Aortic smooth muscle cell (primary cell): Measurements from ENCODE around the gene PRAMEF12. TPM values are rescaled to one million over a fixed set of nuclear protein-coding genes. Genes with fewer than 3 reads are reported as not detected.

Experiments used
- total RNA-seq: library from RNA; depleted of rRNA; stranded (reverse); fragments of >200 nt; gene quantifications from 2 replicates; pipeline ENCODE4 v1.2.3, GENCODE V29; 2014

Gene PRAMEF12
- total RNA-seq, result not detected in 2 replicates

DNA sequence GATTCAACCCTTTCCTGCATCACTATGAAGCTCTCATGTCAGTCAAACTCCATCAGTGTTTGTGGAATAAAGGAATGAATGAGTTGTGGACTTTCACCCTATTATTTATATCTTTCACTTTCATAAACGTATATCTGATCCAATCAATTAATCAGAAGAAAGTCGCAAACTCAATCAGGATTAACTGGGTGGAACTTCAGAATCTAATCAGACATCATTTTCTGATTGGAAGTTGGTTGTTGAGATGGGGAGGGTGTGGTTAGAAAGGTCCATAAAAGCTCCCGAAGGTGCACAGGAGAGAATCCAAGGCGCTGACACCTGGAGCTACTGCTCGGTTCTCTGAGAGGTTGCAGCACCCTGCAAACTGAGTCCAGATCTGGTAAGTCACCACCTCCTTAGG, at the start of gene PRAMEF12:
TSS of gene PRAMEF12 (plus strand) at position 301 of the 400 bp plus-strand sequence. CDS start 1,130 bp downstream, outside the sequence.

DNA sequence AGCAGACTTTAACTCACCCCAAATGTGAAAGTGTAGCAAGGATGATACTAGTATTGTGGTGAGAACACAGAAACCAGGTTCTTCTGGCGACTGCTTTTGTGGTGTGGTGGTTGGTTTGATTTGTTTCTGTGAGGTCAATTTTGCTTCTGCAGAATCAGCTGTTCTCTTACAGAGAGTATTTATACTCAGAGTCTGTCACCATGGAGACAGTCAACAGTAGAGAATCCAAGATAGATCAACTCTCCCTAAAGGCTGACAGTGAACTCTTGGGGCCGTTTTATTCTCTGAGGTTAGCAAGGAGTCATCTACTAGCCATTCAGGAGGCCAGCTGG, 27.6 kb upstream of the PRAMEF12 start, which contains the start of gene CFAP107:
TSS of gene CFAP107 (plus strand) at position 209 of the 332 bp plus-strand sequence. CDS start 231 bp downstream, outside the sequence.

DNA sequence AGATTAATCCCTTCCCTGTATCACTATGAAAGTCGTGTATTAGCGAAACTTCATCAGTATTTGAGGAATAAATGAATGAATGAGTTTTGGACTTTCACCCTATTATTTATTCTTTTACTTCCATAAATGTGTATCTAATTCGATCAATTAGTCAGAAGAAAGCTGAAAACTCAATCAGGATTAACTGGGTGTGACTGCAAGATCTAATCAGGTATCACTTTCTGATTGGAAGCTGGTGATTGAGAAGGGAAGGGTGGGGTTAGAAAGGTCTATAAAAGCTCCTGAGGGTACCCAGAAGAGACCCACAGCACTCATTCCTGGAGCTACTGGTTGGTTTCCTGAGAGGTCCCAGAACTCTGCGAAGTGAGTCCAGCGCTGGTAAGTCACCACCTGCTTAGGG, 17.6 kb downstream of the PRAMEF12 start, which contains the start of gene PRAMEF1:
TSS of gene PRAMEF1 (plus strand) at position 301 of the 400 bp plus-strand sequence. CDS start 1,831 bp downstream, outside the sequence.

Other genes starting within 250 kb of the PRAMEF12 start
- 37.7 and 61.7 TPM in 2 replicates for gene DHRS3, start 155.5 kb upstream of the PRAMEF12 start, total RNA-seq
- not detected in 2 replicates for gene AADACL4, start 129.7 kb upstream of the PRAMEF12 start, total RNA-seq
- gene AADACL3, start 57.6 kb upstream of the PRAMEF12 start, total RNA-seq, result not detected in 2 replicates
- not detected in 2 replicates for gene CFAP107, start 27.5 kb upstream of the PRAMEF12 start, total RNA-seq
- not detected in 2 replicates for gene PRAMEF1, start 17.7 kb downstream of the PRAMEF12 start, total RNA-seq
- not detected in 2 replicates for gene PRAMEF11, start 57.7 kb downstream of the PRAMEF12 start, total RNA-seq
- not detected in 2 replicates for gene HNRNPCL1, start 75.0 kb downstream of the PRAMEF12 start, total RNA-seq
- gene PRAMEF2, start 83.3 kb downstream of the PRAMEF12 start, total RNA-seq, result not detected in 2 replicates
- gene PRAMEF4, start 112.5 kb downstream of the PRAMEF12 start, total RNA-seq, result not detected in 2 replicates
- not detected in 2 replicates for gene PRAMEF10, start 124.5 kb downstream of the PRAMEF12 start, total RNA-seq
- not detected in 2 replicates for gene PRAMEF7, start 142.9 kb downstream of the PRAMEF12 start, total RNA-seq
- not detected in 2 replicates for gene PRAMEF6, start 173.8 kb downstream of the PRAMEF12 start, total RNA-seq